Middle frontal gyrus (tissue), 1 donor: ENCODE measurements around the gene SOX8.

Experiments used
- DNase-seq: peaks from one replicate; pipeline ENCODE4 v3.0.0-alpha.2; 2015; ENCODE audit warnings: low spot score; ENCODE audit errors: extremely low spot score

SOX8 gene

GRCh38 chr16:1006781-1007180, 25.2 kb downstream of the SOX8 start:
- no peak for DNase-seq

DNA sequence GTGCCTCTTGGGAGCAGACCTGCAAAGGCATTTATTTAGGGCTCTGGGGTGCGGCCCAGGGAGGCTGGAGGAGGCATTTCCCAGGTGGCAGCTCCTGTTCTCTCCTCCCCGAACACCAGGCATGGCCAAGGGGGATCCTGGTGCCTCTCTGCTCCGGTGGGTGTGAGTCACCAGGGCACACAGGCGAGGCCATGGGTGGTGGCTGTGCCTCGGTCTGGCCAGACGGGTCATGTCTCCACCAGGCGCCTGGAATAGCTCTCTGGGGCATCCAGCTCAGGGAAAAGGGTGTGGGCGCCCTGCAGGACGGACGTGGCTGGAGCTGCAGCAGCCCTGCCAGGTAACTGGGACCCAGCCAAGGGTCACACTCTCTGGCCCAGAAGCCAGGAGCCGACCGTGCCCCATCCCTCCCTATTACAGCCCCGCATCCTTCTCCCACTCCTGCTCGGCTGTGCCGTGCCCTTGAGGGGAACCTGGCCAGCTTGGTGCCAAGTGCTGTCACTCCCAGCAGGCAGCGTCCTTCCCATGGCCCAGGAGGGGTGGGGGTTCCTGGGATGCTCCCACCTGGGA, 25.8 kb downstream of the SOX8 start:
- no peak for DNase-seq

- DNase-seq = no peak
Measured at GRCh38 chr16:1008085-1008484, 26.5 kb downstream of the SOX8 start.

DNA sequence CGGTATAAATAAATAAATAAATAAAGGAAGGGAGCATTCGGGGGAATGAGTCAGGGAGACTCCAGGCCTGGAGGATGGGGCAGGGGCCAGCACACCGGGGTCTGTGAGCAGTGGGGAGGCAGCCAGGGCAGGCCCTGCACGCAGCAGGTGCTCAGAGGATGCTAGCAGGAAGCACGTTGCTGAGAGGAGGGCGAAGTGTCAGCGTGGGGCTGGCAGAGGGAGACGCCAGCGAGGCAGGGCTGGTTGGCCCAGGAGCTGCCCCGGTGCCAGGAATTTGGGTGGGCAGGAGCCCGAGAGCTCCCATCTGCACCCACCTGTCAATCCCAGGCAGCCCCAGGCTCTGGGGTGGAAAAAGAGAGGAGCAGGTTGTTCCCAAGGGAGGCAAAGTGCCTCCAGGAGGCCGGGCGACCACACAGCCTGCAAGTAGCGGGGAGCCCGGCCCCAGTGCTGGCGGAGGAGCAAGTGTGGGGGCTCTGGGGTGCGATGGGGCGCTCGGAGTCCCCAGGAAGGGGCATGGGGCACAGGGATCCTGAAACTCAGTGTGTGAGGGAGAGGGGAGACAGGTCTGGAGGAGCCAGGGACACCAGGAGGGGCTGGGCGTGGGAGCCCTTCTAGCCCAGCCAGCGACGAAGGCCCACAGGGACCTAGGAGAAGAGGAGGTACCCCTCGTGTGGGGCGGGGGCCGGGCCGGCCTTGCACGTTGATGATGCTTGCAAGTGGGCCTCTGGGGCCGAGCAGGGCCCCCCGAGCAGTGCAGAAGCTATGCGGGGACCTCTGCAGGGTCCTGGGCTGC, 28.0 kb downstream of the SOX8 start:
- DNase-seq = no peak

DNA sequence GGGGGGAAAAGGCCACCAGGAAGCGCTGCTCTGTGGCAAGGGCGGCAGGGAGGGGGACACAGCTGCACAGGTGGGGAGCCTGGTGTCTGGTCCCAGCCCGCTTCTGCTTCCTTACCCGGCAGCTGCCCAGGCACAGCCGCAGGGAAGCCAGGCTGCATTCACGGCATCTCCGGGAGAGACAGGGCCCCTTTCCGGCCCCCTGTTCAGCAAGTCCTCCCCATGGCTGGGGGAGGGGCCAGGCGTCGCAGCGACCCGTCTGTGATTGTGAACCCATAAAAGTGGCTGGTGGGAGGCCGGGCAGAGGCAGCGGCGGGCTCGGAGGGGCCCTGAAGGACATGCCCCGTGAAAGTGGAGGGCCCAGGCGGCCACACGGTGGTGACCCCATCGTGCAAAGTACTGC, 28.7 kb downstream of the SOX8 start:
- DNase-seq = no peak

GRCh38 chr16:1010815-1011214, 29.2 kb downstream of the SOX8 start:
- DNase-seq = no peak

GRCh38 chr16:1011316-1012082, 29.9 kb downstream of the SOX8 start:
- no peak for DNase-seq

DNA sequence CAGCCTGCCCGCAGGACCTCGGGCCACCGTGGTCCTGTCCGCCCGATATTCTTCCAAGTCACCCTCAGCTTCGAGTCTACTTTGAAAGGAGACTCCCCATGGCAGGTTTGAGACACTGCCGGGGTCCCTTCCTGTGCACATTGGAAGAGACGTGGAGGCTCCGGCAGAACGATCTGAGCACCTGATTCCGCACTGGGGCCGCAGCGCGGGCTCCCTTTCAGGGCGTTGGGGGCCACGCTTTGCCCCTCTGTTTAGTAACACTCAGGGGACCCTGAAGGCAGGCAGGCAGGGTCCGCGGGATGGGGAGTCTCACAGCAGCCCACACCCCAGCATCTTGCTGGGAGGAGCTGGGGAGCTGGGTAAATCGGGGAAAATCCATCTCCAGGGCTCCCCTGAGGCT, 30.6 kb downstream of the SOX8 start:
- DNase-seq = no peak

- DNase-seq = no peak
Measured at GRCh38 chr16:1012722-1013592, 31.4 kb downstream of the SOX8 start.

- no peak for DNase-seq
Measured at GRCh38 chr16:1013593-1013900, 32.0 kb downstream of the SOX8 start.

DNA sequence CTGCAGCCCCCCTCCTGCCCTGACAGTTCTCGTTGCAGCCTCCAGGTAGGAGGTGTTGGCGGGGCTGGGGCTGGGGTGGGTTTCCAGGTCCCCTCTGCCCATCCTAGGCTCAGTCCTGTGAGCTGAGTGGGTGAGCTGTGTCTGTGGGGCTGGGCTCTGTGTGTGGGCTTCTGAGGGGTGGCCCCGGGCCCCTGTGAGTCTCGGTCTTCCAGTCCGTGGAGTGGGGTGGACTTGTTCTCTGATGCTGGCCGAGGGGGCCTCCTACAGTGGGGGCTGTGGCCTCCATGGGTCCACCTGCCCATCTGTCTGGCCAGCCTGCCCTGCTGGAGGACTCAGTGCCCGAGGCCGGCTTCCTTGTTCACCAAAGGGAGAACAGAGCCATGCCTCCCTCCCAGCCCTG, 32.7 kb downstream of the SOX8 start:
- no peak for DNase-seq

DNA sequence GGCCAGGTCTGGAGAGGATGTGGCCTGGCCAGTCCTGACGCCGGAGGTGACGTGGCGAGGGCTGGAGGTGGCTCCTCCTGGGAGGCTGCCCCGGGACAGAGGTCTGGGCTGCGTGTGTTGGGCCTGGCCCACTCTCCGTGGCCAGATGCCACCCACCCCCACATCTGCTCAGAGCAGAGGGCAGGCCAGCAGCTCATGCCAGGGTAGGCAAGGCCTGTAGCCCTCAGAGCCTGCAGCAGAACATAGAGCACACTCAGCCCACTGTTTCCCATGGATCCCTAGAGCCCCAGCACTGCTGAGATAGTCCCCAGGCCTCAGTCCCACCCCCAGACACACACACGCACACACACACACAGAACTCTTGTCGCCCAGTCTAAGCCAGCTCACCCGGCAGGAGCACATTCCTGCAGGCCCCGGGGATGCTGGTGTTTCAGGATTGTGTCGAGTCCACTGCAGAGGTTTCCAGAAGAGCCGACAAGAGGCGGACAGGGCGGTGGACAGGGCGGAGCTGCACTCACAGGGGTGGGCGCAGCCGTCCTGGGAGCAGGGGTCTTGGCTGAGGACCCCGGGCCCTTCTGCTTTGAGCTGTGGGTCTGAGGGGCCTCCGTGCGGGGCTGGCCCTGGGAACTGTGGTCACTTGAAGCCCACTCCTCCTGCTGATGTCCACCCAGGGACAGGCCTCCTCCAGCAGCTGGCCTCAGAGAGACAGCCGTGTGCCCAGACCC, 33.4 kb downstream of the SOX8 start:
- DNase-seq = no peak

DNA sequence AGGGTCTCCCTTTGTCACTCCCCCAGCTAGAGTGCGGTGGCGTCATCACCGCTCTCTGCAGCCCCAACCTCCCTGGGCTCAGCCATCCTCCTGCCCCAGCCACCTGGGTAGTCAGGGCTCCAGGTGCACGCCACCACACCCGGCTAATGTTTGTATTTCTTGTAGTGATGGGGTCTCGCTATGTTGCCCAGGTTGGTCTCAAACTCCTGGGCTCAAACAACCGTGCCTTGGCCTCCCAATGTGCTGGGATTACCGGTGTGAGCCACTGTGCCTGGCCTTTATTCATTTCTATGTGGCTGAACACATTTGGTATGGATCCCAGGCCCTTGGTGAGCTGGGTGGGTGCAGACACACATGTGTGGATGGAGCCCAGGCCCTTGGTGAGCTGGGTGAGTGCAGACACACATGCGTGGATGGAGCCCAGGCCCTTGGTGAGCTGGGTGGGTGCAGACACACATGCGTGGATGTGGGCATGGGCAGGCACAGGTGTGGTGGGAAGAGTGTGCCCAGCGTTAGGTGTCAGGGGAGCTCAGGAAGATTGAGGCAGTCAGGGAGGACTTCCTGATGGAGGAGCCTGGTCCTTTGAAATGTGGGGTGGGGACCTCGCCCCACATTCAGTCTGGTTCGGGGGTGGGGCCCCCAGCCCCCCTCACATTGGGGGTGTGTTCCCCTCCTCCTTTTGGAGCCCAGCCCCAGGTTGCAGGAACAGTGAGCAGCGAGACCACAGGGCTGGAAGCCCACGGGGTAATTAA, 37.1 kb downstream of the SOX8 start:
- DNase-seq = no peak

DNA sequence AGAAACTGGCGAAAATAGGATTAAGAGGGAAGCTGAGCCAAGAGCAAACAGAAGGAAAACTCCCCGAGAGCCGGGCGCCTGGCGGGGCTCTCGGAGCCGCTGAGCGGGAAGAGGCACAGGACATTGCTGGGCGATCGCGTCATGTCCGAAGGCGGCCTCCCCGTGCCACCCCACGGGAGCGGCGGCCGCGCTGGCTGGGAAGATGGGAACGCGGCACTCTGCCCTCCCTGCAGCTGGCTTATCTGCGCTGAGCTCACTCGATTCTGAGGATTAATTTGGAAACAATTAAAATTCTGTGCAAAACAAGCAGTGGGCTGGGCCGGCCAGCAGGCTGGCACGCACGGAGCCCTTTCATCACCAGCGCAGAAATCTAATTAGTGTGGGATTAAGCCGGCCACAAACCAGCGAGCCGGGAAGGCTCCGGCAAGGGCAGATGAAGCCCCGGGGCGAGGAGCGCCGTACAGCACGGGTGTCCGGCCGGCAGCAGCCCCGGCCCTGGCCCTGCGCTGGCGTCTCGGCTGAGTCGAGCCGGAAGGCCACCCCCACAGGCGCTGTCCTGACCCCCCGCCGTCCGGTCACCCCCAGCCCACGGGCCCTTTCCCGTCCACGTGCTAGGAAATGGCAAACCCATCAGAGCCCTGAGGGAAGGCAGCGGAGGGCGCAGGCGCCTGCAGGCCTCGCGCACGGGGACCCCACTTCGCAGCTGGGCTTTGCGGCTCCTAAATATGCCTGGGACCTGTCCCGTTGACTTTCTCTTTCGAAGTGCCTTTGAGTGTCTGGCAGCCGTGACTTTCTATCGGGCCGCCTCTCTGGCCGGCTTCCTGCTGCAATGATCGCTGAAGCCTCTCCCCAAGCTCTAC, 37.9 kb downstream of the SOX8 start:
- DNase-seq = peak; percentile 18

- no peak for DNase-seq
Measured at GRCh38 chr16:1020091-1020399, 38.5 kb downstream of the SOX8 start.

DNA sequence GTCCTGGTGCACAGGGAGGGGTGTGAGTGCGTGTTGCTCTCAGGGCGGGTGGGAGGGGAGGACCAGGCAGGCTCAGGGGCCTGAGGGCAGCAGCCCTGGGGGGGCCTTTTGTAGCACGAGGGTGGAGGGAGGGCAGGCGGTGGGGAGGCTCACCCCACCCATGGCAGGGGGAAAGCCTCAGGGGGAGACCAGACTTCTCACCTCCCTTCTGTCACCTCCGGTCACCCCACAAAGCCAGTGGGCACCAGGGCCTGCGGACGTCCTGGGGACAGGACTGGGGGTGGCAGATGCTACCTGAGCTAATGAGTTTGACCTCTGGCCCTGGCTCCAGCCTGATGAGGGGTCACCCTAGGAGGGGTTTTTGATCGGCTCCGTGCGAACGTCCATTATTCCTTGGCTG, 39.0 kb downstream of the SOX8 start:
- no peak for DNase-seq

DNA sequence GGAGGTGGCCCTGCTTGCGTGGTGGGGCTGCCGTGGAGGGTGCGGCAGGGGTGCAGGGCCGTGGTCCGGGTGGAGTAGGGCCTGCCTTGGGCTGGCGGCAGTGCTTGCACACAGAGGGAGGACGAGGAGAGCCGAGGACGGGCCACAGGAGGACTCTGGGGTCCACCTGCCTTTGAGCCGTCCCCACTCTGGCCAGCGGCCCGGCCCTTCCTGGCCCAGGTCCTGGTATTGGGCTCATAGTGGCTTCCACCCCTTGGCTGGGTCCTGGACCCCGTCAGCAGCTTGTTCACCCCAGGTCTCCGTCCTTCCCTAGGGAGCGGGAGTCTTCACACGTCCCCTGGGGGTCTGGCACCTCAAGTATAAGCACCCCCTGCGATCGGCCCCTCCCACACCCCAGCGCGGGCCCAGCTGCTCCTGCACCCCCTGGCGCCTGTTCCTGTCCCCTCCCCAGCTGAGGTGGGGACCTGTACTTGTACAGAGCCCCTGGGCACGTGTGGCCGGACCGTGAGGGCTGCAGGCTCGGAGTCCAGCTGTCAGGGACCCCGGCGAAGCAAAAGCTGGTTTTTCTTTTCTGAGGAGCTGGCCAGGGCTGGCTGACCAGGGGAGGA, 40.1 kb downstream of the SOX8 start:
- no peak for DNase-seq

- no peak for DNase-seq
Measured at GRCh38 chr16:1022466-1022865, 40.9 kb downstream of the SOX8 start.

DNA sequence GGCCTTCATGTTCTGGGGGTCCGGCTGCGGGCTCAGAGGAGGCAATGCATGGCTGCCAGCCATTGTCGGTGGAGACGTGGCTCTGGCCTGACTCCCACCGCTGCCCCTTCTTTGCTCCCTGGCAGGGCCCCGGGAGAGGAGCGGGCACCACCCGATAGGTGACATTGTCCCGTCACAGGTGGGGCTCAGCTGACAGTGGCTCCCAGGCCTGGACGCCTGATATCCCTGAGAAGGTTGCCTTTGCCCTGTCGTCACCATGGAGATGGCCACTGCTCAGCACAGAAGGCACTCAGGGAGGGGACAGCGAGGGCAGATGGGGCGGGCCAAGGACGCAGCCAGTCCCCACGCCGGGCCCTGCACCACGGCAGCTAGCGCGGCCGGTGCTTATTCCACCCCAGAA, 42.6 kb downstream of the SOX8 start:
- no peak for DNase-seq
